Trophoblast cell (in vitro differentiated cells and primary cell): ENCODE results near the gene SRPK2.

Experiments used
- DNase-seq, 2 donors: peaks; one replicate each; pipeline ENCODE4 v3.0.0-alpha.2; 2016
- H2AFZ ChIP-seq: 2 replicates; pipeline ENCODE4 v1.6.1; 2013; ENCODE audit warnings: low read length, moderate library complexity, mild to moderate bottlenecking; ENCODE audit not compliant: insufficient read depth, poor library complexity
- H2AK5ac ChIP-seq: 2 replicates; pipeline ENCODE4 v1.6.1; 2013; ENCODE audit warnings: mild to moderate bottlenecking, low read length
- H2BK120ac ChIP-seq: 2 replicates; pipeline ENCODE4 v1.6.1; 2013; ENCODE audit warnings: low read length, mild to moderate bottlenecking, moderate library complexity; ENCODE audit not compliant: insufficient read depth, poor library complexity
- H2BK12ac ChIP-seq: 2 replicates; pipeline ENCODE4 v1.6.1; 2013; ENCODE audit warnings: mild to moderate bottlenecking, low read length, moderate library complexity
- H2BK5ac ChIP-seq: 2 replicates; pipeline ENCODE4 v1.6.1; 2013; ENCODE audit warnings: low read length, low read depth, moderate library complexity, mild to moderate bottlenecking; ENCODE audit not compliant: poor library complexity
- H3K14ac ChIP-seq: 2 replicates; pipeline ENCODE4 v1.6.1; 2013; ENCODE audit warnings: mild to moderate bottlenecking, low read length
- H3K18ac ChIP-seq: 2 replicates; pipeline ENCODE4 v1.6.1; 2013; ENCODE audit warnings: mild to moderate bottlenecking, low read length
- H3K23ac ChIP-seq: 2 replicates; pipeline ENCODE4 v1.6.1; 2013; ENCODE audit warnings: low read length
- H3K27ac ChIP-seq: 2 replicates; pipeline ENCODE4 v1.5.1; 2013; ENCODE audit warnings: low read depth, mild to moderate bottlenecking, inconsistent platforms, low read length, moderate library complexity
- H3K27me3 ChIP-seq: 2 replicates; pipeline ENCODE4 v1.6.1; 2013; ENCODE audit warnings: inconsistent platforms, mild to moderate bottlenecking, low read length, moderate library complexity; ENCODE audit not compliant: insufficient read depth
- H3K36me3 ChIP-seq, 2 experiments: 1 replicate in 1 of 2; 2 replicates in 1 of 2; pipeline ENCODE4 v1.6.1; 2013; ENCODE audit warnings: low read length in 2 of 2, mild to moderate bottlenecking in 2 of 2, moderate library complexity in 1 of 2; ENCODE audit not compliant: insufficient read depth in 2 of 2, control insufficient read depth in 1 of 2
- H3K4ac ChIP-seq: 2 replicates; pipeline ENCODE4 v1.6.1; 2013; ENCODE audit warnings: low read depth, mild to moderate bottlenecking, low read length, moderate library complexity
- H3K4me1 ChIP-seq, 2 experiments: 1 replicate in 1 of 2; 2 replicates in 1 of 2; pipeline ENCODE4 v1.6.1; 2013; ENCODE audit warnings: low read length in 2 of 2, mild to moderate bottlenecking in 2 of 2, moderate library complexity in 1 of 2; ENCODE audit not compliant: insufficient read depth in 2 of 2, control insufficient read depth in 1 of 2
- H3K4me2 ChIP-seq: 2 replicates; pipeline ENCODE4 v1.6.1; 2013; ENCODE audit warnings: inconsistent platforms, mild to moderate bottlenecking, low read length, moderate library complexity
- H3K4me3 ChIP-seq: 2 replicates; pipeline ENCODE4 v1.5.1; 2013; ENCODE audit warnings: mild to moderate bottlenecking, low read depth, low read length, inconsistent platforms
- H3K79me1 ChIP-seq: one replicate; pipeline ENCODE4 v1.6.1; 2013; ENCODE audit warnings: low read length
- H3K79me2 ChIP-seq: 2 replicates; pipeline ENCODE4 v1.6.1; 2013; ENCODE audit warnings: low read length, mild to moderate bottlenecking; ENCODE audit not compliant: control insufficient read depth, insufficient read depth, poor library complexity
- H3K9ac ChIP-seq: 2 replicates; pipeline ENCODE4 v1.6.1; 2013; ENCODE audit warnings: mild to moderate bottlenecking, low read length
- H3K9me3 ChIP-seq: 2 replicates; pipeline ENCODE4 v1.6.1; 2013; ENCODE audit warnings: low read depth, mild to moderate bottlenecking, control low read depth, inconsistent platforms, low read length; ENCODE audit not compliant: insufficient read depth
- H4K12ac ChIP-seq: 2 replicates; pipeline ENCODE4 v1.6.1; 2013; ENCODE audit warnings: low read depth, mild to moderate bottlenecking, low read length, moderate library complexity
- H4K8ac ChIP-seq: 2 replicates; pipeline ENCODE4 v1.6.1; 2013; ENCODE audit warnings: low read depth, mild to moderate bottlenecking, low read length, moderate library complexity
- H4K91ac ChIP-seq: one replicate; pipeline ENCODE4 v1.6.1; 2013; ENCODE audit warnings: low read depth, mild to moderate bottlenecking, low read length, moderate library complexity
- WGBS: extraction: QIAGEN DNeasy Blood & Tissue Kit; methylation state at CpG from one replicate; pipeline ENCODE4 v1.1.7; 2013; ENCODE audit warnings: missing lambda C conversion rate; ENCODE audit not compliant: insufficient read length, insufficient coverage; ENCODE audit errors: extremely low coverage; 5-methylcytosine and 5-hydroxymethylcytosine counted together

Gene SRPK2

DNA sequence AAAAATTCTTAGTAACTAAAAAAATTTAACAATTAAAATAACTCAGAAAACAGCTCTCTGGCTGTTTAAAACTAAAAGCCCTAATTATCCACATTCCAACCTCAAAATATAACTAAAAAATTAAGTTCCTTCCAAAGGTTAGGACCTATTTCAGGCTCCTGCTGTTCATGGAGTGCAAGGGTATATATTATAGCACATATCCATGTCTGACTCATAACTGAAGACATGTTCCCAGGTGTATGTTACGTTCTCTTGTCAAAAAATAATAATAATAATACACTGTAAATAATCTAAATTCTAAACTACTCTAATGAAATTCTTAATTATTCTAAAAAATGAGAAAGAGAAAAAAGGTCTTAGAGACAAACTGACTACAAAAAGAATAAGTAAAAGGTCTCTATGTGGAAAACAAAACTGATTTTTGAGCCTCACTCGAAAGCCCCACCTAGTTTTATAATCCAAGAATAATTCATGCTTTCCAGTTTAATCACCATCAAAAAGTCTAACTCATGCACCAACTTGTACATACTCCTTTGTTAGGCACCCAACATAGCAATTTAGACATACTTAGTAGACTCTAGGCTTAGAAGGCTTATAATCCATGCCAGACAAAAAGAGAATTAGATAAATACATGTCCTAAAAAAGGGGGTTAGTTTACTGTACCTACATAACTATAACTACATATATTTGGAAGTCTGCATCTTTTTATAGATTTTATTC lies 203.3 kb downstream of the SRPK2 start:
- H3K18ac ChIP-seq = no peak overlapping the region
- H3K23ac ChIP-seq = no peak overlapping the region
- H3K79me1 ChIP-seq = no peaks in the 10 kb centered on the region
- H4K8ac ChIP-seq = no peak overlapping the region
- no CpG with 5 or more reads among the region's 2 CpGs for WGBS
- H3K27ac ChIP-seq = no peak overlapping the region
- DNase-seq = no peak
- no peak overlapping the region for H2BK5ac ChIP-seq
- no peak overlapping the region for H2AK5ac ChIP-seq
- no peak overlapping the region for H3K4me2 ChIP-seq
- no peak overlapping the region for H3K4ac ChIP-seq
- H2AFZ ChIP-seq = no peak overlapping the region
- no peak overlapping the region for H3K4me3 ChIP-seq
- H3K36me3 ChIP-seq = no peaks in the 10 kb centered on the region
- H4K91ac ChIP-seq = no peak overlapping the region
- H3K9ac ChIP-seq = no peak overlapping the region
- no peaks in the 10 kb centered on the region for H3K79me2 ChIP-seq
- H3K14ac ChIP-seq = no peak overlapping the region
- H3K27me3 ChIP-seq = no peaks in the 10 kb centered on the region
- H2BK12ac ChIP-seq = no peak overlapping the region
- no peak overlapping the region for H4K12ac ChIP-seq
- H2BK120ac ChIP-seq = no peak overlapping the region
- no peaks in the 10 kb centered on the region for H3K4me1 ChIP-seq
- H3K9me3 ChIP-seq = no peaks in the 10 kb centered on the region

DNA sequence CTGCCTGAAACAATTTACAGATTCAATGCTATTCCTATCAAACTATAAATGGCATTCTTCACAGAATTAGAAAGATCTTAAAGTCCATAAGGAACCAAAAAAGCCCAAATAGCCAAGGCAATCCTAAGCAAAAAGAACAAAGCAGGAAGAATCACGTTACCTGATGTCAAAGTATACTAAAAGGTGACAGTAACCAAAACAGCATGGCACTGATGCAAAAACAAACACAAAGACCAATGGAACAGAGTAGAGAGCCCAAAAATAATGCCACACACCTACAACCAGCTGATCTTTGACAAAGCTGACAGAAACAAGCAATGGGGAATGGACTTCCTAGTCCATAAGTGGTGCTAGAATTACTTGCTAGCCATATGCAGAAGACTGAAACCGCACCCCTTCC lies 208.7 kb downstream of the SRPK2 start:
- no peak overlapping the region for H4K12ac ChIP-seq
- no peak overlapping the region for H2BK5ac ChIP-seq
- no peak overlapping the region for H2BK12ac ChIP-seq
- no peak overlapping the region for H2AFZ ChIP-seq
- no peak overlapping the region for H2AK5ac ChIP-seq
- DNase-seq = no peak
- H3K18ac ChIP-seq = no peak overlapping the region
- no CpG with 5 or more reads among the region's 2 CpGs for WGBS
- no peaks in the 10 kb centered on the region for H3K27me3 ChIP-seq
- no peak overlapping the region for H2BK120ac ChIP-seq
- no peak overlapping the region for H3K27ac ChIP-seq
- no peak overlapping the region for H3K4ac ChIP-seq
- H3K79me1 ChIP-seq = no peaks in the 10 kb centered on the region
- H3K36me3 ChIP-seq = no peaks in the 10 kb centered on the region
- H4K8ac ChIP-seq = no peak overlapping the region
- H3K9me3 ChIP-seq = no peaks in the 10 kb centered on the region
- H3K14ac ChIP-seq = no peak overlapping the region
- no peak overlapping the region for H4K91ac ChIP-seq
- no peaks in the 10 kb centered on the region for H3K4me1 ChIP-seq
- H3K4me3 ChIP-seq = no peak overlapping the region
- no peaks in the 10 kb centered on the region for H3K79me2 ChIP-seq
- no peak overlapping the region for H3K4me2 ChIP-seq
- no peak overlapping the region for H3K23ac ChIP-seq
- H3K9ac ChIP-seq = no peak overlapping the region

- no peak overlapping the region for H3K18ac ChIP-seq
- no peak overlapping the region for H4K91ac ChIP-seq
- H3K23ac ChIP-seq = no peak overlapping the region
- H2BK5ac ChIP-seq = no peak overlapping the region
- no peaks in the 10 kb centered on the region for H3K27me3 ChIP-seq
- no CpG with 5 or more reads among the region's 4 CpGs for WGBS
- no peaks in the 10 kb centered on the region for H3K9me3 ChIP-seq
- H3K4me1 ChIP-seq = no peaks in the 10 kb centered on the region
- no peaks in the 10 kb centered on the region for H3K36me3 ChIP-seq
- H3K79me1 ChIP-seq = no peaks in the 10 kb centered on the region
- no peak overlapping the region for H2AK5ac ChIP-seq
- no peak overlapping the region for H4K8ac ChIP-seq
- H3K27ac ChIP-seq = no peak overlapping the region
- H3K79me2 ChIP-seq = no peaks in the 10 kb centered on the region
- no peak overlapping the region for H3K14ac ChIP-seq
- no peak overlapping the region for H3K4me3 ChIP-seq
- H3K4me2 ChIP-seq = no peak overlapping the region
- peak in 1 of 2 donors; percentile 39 for DNase-seq
- H3K9ac ChIP-seq = no peak overlapping the region
- H2BK12ac ChIP-seq = no peak overlapping the region
- H2AFZ ChIP-seq = no peak overlapping the region
- no peak overlapping the region for H4K12ac ChIP-seq
- H3K4ac ChIP-seq = no peak overlapping the region
- H2BK120ac ChIP-seq = no peak overlapping the region
These were observed 209.7 kb downstream of the SRPK2 start for GRCh38 chr7:105178928-105179541.

DNA sequence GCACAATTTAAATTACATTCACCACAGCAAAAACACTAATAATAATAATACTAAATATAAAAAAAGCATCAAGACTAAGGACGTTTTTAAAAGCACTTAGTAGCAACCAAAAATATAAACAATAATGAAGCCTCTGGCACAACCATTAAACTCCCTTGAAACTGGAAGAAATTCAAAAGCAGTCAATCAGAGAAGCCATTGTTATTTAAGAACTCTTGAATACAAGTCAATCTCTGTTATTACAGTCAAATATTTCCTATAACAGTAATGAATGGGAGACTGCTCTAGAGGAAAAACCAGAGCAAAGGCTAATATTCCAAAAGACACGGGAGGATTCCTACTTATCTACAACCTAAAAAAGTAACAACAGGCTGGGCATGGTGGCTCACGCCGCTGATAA lies 210.5 kb downstream of the SRPK2 start:
- Histone ChIP-seq H3K9me3 (no peaks in the 10 kb centered on the region), H3K9ac (no peak overlapping the region), H3K4me2 (no peak overlapping the region), H2BK120ac (no peak overlapping the region), H4K12ac (no peak overlapping the region), H3K79me1 (no peaks in the 10 kb centered on the region), H2AK5ac (no peak overlapping the region), H2BK5ac (no peak overlapping the region), H3K4me1 (no peaks in the 10 kb centered on the region), H3K23ac (no peak overlapping the region), H3K18ac (no peak overlapping the region), H3K79me2 (no peaks in the 10 kb centered on the region), H3K27me3 (no peaks in the 10 kb centered on the region), H2BK12ac (no peak overlapping the region), H4K91ac (no peak overlapping the region), H3K4ac (no peak overlapping the region), H3K27ac (no peak overlapping the region), H3K14ac (no peak overlapping the region), H2AFZ (no peak overlapping the region), H4K8ac (no peak overlapping the region), H3K4me3 (no peak overlapping the region), H3K36me3 (no peaks in the 10 kb centered on the region)
- no CpG with 5 or more reads among the region's 4 CpGs for WGBS
- no peak for DNase-seq
